ENCODE data around the gene POU3F3.
A peak's percentile ranks its signal among the peaks of the same experiment; 100 is the strongest.

Gene POU3F3

DNA sequence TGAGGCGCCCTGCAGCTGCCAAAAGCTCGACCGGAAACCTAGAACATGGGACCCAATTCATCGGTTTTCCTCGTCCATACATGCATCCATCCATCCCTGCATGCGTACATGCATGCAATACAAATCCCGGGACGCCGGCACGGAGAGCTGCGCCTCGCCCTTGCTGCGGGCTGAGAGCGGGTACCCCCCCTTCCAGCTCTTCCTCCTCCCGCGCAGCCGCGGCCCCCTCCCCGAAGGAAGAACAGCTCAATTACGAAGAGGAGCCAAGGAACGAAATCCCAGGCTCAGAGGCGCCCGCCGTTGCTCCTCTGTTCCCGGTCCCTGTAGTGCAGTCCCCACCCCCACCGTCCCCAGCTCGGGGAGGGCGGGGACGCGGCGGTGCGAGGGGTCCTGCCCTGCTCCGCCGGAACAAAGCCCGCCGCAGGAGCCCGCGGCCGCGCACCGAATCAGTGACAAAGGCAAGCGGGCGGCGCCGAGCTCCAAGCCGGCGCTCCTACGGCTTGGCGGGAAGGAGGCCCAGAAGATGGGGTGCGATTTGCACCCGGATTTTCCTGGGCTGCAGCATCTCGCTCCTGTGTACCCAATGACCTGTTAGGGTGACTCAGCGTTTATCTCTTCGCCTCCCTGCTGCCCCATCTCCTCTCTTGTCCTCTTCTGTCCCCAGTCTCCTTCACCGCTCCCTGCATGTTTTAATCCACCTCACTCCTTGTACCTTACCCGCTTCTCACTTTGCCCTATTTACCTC is 8.9 kb upstream of the POU3F3 start (continued):
- TF ChIP-seq SP2 (tag by site-specific recombination; IDR thresholded peaks at IDR 0.05) (peak; percentile 64), ZNF366 (tag by site-specific recombination; conservative IDR thresholded peaks at IDR 0.05) (0 out of 2 replicates have a peak, but pooled peaks have one; percentile 12)
- TF ChIP-seq, protein P1, sequence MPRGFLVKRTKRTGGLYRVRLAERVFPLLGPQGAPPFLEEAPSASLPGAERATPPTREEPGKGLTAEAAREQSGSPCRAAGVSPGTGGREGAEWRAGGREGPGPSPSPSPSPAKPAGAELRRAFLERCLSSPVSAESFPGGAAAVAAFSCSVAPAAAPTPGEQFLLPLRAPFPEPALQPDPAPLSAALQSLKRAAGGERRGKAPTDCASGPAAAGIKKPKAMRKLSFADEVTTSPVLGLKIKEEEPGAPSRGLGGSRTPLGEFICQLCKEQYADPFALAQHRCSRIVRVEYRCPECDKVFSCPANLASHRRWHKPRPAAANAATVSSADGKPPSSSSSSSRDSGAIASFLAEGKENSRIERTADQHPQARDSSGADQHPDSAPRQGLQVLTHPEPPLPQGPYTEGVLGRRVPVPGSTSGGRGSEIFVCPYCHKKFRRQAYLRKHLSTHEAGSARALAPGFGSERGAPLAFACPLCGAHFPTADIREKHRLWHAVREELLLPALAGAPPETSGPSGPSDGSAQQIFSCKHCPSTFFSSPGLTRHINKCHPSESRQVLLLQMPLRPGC (tag by site-specific recombination; IDR thresholded peaks at IDR 0.05): no peak

DNA sequence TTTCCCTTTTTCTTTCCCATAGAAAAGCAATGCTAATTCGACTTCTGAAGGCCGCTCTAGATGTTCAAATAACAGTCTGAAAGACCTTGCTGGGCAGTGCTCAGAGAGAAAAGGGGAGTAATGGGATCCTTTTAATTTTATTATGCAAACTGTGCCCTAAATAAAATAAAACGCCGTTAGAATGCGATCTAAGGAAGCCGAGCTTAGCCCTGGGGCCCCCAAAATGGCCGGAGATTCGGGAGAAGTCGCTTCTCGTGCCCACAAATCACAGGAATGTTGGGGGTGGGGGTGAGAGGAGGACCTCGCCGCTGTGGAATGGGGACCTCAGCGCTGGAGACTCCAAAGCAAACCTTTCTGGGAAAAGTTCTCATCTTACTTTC is 8.4 kb upstream of the POU3F3 start:
- Histone ChIP-seq H3K4me3 (ENCODE audit: low read depth, low read length) (no peak overlapping the region; the same call in 1 of the 2 replicates), H3K4me1 (ENCODE audit: control insufficient read depth, insufficient read depth, low read length) (peaks cover 32% of the 10 kb centered on the region), H3K9me3 (ENCODE audit: control insufficient read depth, insufficient read depth, low read depth, low read length) (no peaks in the 10 kb centered on the region), H3K36me3 (ENCODE audit: control insufficient read depth in 2 of 2, insufficient read depth in 1 of 2, low read length in 2 of 2) (no peaks in the 10 kb centered on the region), H3K27ac (ENCODE audit: extremely low read depth, low read depth, low read length) (peak overlapping the region; percentile 77; the same call in 1 of the 2 replicates)
- TF ChIP-seq TCF7L2 (IDR thresholded peaks at IDR 0.05; ENCODE audit: borderline replicate concordance, low read depth, low read length): no peak
- peak; percentile 87 for TF ChIP-seq ZBTB20 (tag by site-specific recombination; IDR thresholded peaks at IDR 0.05)
- CTCF ChIA-PET: interaction anchor here (0.7 to 1.0 kb wide), 2 partner anchors 414 to 460 kb away, joined by 3 to 4 read pairs; no protein-coding TSS in a partner anchor
- POLR2A ChIA-PET: no interaction called here

DNA sequence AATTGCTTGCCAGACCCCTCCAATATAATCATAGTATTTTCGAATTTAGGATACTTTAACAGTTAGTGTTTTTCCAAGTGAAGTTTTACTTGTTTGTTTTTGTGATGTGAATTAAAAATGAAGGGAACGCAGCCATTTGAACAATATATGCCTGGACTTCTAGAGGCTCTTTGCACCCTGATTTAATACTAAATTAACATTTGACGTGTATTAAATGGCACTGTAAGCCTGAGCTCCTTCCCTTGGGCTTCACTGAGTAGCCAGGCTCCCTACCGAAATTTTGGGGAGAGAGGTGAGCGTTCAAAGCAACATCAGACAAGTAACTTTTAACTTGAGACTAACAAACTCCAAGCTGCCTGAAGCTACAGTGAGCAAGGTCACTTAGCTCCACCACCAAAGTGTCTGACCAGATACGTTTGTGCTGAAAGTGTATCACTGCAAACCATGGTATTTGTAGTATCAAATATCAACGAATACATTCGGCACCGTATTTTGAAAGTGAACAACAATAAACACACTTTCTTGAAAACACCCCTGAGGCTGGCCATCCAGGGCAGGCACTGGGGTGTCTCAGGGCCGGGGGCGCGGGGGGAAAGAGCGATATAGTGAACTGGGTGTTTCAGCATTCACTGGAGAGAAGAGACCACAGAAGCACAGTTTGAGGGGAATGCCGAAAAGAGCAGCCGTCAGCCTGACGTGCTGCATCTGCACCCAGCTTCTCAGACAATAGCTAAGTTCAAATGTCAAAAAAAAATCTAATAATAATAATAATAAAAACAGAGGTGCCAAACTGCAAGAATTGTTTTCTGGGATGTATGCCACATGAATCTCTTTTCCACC is 7.7 kb upstream of the POU3F3 start:
- Histone ChIP-seq H3K9me3 (ENCODE audit: control insufficient read depth, insufficient read depth, low read depth, low read length) (no peaks in the 10 kb centered on the region), H3K4me3 (ENCODE audit: low read depth, low read length) (no peak overlapping the region), H3K27ac (ENCODE audit: extremely low read depth, low read depth, low read length) (no peak overlapping the region; the same call in 1 of the 2 replicates), H3K4me1 (ENCODE audit: control insufficient read depth, insufficient read depth, low read length) (peaks cover 38% of the 10 kb centered on the region), H3K36me3 (ENCODE audit: control insufficient read depth in 2 of 2, insufficient read depth in 1 of 2, low read length in 2 of 2) (no peaks in the 10 kb centered on the region)
- ChIA-PET CTCF (interaction anchor here (0.7 to 1.1 kb wide), 4 partner anchors 10 to 461 kb away, joined by 3 to 4 read pairs (median 3); no protein-coding TSS in a partner anchor), POLR2A (interaction anchor here (0.6 kb wide), 1 partner anchor 260 kb away, joined by 4 read pairs; no protein-coding TSS in a partner anchor)
- no peak for TF ChIP-seq ZNF426 (tag by site-specific recombination; IDR thresholded peaks at IDR 0.05)
- TF ChIP-seq, protein P2, sequence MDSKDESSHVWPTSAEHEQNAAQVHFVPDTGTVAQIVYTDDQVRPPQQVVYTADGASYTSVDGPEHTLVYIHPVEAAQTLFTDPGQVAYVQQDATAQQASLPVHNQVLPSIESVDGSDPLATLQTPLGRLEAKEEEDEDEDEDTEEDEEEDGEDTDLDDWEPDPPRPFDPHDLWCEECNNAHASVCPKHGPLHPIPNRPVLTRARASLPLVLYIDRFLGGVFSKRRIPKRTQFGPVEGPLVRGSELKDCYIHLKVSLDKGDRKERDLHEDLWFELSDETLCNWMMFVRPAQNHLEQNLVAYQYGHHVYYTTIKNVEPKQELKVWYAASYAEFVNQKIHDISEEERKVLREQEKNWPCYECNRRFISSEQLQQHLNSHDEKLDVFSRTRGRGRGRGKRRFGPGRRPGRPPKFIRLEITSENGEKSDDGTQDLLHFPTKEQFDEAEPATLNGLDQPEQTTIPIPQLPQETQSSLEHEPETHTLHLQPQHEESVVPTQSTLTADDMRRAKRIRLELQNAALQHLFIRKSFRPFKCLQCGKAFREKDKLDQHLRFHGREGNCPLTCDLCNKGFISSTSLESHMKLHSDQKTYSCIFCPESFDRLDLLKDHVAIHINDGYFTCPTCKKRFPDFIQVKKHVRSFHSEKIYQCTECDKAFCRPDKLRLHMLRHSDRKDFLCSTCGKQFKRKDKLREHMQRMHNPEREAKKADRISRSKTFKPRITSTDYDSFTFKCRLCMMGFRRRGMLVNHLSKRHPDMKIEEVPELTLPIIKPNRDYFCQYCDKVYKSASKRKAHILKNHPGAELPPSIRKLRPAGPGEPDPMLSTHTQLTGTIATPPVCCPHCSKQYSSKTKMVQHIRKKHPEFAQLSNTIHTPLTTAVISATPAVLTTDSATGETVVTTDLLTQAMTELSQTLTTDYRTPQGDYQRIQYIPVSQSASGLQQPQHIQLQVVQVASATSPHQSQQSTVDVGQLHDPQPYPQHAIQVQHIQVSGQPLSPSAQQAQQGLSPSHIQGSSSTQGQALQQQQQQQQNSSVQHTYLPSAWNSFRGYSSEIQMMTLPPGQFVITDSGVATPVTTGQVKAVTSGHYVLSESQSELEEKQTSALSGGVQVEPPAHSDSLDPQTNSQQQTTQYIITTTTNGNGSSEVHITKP (tag by site-specific recombination; IDR thresholded peaks at IDR 0.05): 0 out of 2 replicates have a peak, but pooled peaks have one; percentile 31

DNA sequence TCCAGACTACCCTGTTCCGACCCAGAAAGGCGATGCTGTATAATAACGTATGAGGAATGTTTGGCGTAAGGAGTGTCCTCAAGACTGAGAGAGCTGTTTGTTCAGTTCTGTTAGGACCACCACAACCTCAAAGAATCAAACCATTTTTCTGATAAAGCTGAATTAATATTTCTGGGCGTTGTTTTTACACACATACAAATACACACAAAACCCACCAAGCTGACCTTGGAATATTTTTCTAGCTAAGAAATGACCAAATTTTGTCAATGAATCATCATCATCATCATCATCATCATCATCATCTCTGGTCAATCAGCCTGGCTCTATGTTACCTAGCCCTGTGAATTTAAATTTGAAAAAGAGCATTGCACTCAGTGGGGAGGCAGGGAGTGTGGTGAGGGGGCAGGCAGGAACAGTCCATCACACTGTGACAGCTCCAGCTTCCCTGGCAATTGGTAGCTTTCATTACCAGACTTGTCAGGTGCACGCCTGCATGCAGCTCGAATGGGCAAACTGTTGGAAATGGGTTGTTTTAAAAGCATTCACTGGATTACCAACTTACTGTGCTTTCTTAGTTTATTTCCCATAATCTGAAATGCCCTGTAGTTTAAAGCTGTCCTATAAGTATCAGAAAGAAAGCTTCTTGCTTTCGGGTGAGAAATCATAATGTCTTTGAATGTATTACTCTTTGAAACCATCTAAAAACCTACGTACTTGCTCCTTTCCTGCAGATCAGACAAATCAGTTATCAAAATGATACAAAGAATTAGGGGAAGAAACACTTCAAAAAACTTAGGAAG is 6.9 kb upstream of the POU3F3 start:
- Histone ChIP-seq H3K4me3 (ENCODE audit: low read depth, low read length) (no peak overlapping the region), H3K4me1 (ENCODE audit: control insufficient read depth, insufficient read depth, low read length) (peaks cover 40% of the 10 kb centered on the region), H3K36me3 (ENCODE audit: control insufficient read depth in 2 of 2, insufficient read depth in 1 of 2, low read length in 2 of 2) (no peaks in the 10 kb centered on the region), H3K27ac (ENCODE audit: extremely low read depth, low read depth, low read length) (no peak overlapping the region), H3K9me3 (ENCODE audit: control insufficient read depth, insufficient read depth, low read depth, low read length) (no peaks in the 10 kb centered on the region)
- CTCF ChIA-PET: interaction anchor here (0.6 to 3.6 kb wide), 6 partner anchors 10 to 456 kb away, joined by 3 to 22 read pairs (median 4); no protein-coding TSS in a partner anchor
- no peak for TF ChIP-seq ZBTB1 (tag by site-specific recombination; IDR thresholded peaks at IDR 0.05)
- TF ChIP-seq, protein P3, sequence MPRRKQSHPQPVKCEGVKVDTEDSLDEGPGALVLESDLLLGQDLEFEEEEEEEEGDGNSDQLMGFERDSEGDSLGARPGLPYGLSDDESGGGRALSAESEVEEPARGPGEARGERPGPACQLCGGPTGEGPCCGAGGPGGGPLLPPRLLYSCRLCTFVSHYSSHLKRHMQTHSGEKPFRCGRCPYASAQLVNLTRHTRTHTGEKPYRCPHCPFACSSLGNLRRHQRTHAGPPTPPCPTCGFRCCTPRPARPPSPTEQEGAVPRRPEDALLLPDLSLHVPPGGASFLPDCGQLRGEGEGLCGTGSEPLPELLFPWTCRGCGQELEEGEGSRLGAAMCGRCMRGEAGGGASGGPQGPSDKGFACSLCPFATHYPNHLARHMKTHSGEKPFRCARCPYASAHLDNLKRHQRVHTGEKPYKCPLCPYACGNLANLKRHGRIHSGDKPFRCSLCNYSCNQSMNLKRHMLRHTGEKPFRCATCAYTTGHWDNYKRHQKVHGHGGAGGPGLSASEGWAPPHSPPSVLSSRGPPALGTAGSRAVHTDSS (tag by site-specific recombination; IDR thresholded peaks at IDR 0.05): peak; percentile 93
- TF ChIP-seq MYNN (tag by site-specific recombination; IDR thresholded peaks at IDR 0.05; ENCODE audit: borderline replicate concordance): no peak
- 0 out of 2 replicates have a peak, but pooled peaks have one; percentile 18 for TF ChIP-seq ZNF341 (tag by site-specific recombination; IDR thresholded peaks at IDR 0.05; ENCODE audit: low read depth)
- no peak for TF ChIP-seq ZNF202 (tag by site-specific recombination; IDR thresholded peaks at IDR 0.05; ENCODE audit: borderline replicate concordance)
- POLR2A ChIA-PET: interaction anchor here (0.6 kb wide), 1 partner anchor 30 kb away, joined by 4 read pairs; no protein-coding TSS in a partner anchor

Measured in HEK293 (cell line).